H1 (cell line): Measurements from ENCODE around the gene APEH. TPM values are rescaled to one million over a fixed set of nuclear protein-coding genes. Genes with fewer than 3 reads are reported as not detected.

Source experiments
- CTCF ChIA-PET: fragments of 300-600 bp; sonication (Branson Sonifier 250); formaldehyde crosslinking; loops from one replicate; lab custom pipeline; 2021; ENCODE audit not compliant: partially characterized antibody; lab: Charles Lee
- POLR2A ChIA-PET: fragments of 300-600 bp; sonication (Branson Sonifier 250); formaldehyde crosslinking; loops from one replicate; lab custom pipeline; 2021; ENCODE audit warnings: inconsistent platforms; ENCODE audit not compliant: partially characterized antibody; lab: Charles Lee
- DNase-seq, 2 experiments: peaks; one replicate each; pipeline versions ENCODE4 v3.0.0 to v3.0.0-alpha.2; 2010 to 2022; ENCODE audit warnings: low spot score in 2 of 2, low read depth in 1 of 2, mixed read lengths in 1 of 2
- FAIRE-seq: peaks from 2 replicates; lab custom pipeline; 2011; peaks lifted over from hg19 to GRCh38; lab: Jason Lieb, UNC
- H2AFZ ChIP-seq: 2 replicates; pipeline ENCODE4 v1.8.1; 2012; ENCODE audit warnings: low read length, inconsistent platforms
- H2AK5ac ChIP-seq: 2 replicates; pipeline ENCODE4 v1.6.1; 2013; ENCODE audit warnings: low read depth, low read length
- H2BK120ac ChIP-seq: replicated peaks from 2 replicates; pipeline ENCODE3; 2013; ENCODE audit warnings: low read depth, low read length, inconsistent platforms
- H2BK12ac ChIP-seq: 2 replicates; pipeline ENCODE4 v1.6.1; 2013; ENCODE audit warnings: low read depth, low read length
- H2BK15ac ChIP-seq: 2 replicates; pipeline ENCODE4 v1.6.1; 2013; ENCODE audit warnings: low read length
- H2BK20ac ChIP-seq: 2 replicates; pipeline ENCODE4 v1.6.1; 2013; ENCODE audit warnings: low read length
- H2BK5ac ChIP-seq: 2 replicates; pipeline ENCODE4 v1.6.1; 2013; ENCODE audit warnings: low read depth, low read length
- H3K14ac ChIP-seq: 2 replicates; pipeline ENCODE4 v1.6.1; 2013; ENCODE audit warnings: inconsistent platforms; ENCODE audit not compliant: insufficient read length
- H3K18ac ChIP-seq: 2 replicates; pipeline ENCODE4 v1.6.1; 2013; ENCODE audit warnings: low read length; ENCODE audit errors: extremely low read depth
- H3K23ac ChIP-seq: 2 replicates; pipeline ENCODE4 v1.6.1; 2013; ENCODE audit warnings: inconsistent platforms; ENCODE audit not compliant: insufficient read length
- H3K23me2 ChIP-seq: 2 replicates; pipeline ENCODE4 v1.6.1; 2013; ENCODE audit warnings: low read depth, low read length
- H3K27ac ChIP-seq: 2 replicates; pipeline ENCODE4 v1.6.1; 2011; ENCODE audit warnings: low read depth, low read length, inconsistent platforms
- H3K27me3 ChIP-seq, 4 experiments: replicated peaks in 1 of 4; 1 replicate in 1 of 4; 2 replicates in 3 of 4; pipeline versions ENCODE4 v1.6.1 to v1.8.1; 2011 to 2013; ENCODE audit warnings: low read length in 3 of 4, mild to moderate bottlenecking in 3 of 4, inconsistent platforms in 2 of 4, mixed read lengths in 2 of 4, moderate library complexity in 1 of 4; ENCODE audit not compliant: control insufficient read depth in 3 of 4, insufficient read depth in 3 of 4; ENCODE audit errors: extremely low read depth in 1 of 4
- H3K36me3 ChIP-seq, 4 experiments: 2 replicates each; pipeline versions ENCODE4 v1.6.1 to v1.8.1; 2011 to 2013; ENCODE audit warnings: mild to moderate bottlenecking in 4 of 4, low read length in 3 of 4, moderate library complexity in 2 of 4, control low read depth in 1 of 4, inconsistent platforms in 1 of 4; ENCODE audit not compliant: insufficient read depth in 4 of 4, control insufficient read depth in 2 of 4
- H3K4ac ChIP-seq: replicated peaks from 2 replicates; pipeline ENCODE3; 2013; ENCODE audit warnings: low read length, low read depth, mixed read lengths, inconsistent platforms; ENCODE audit not compliant: insufficient read length
- H3K4me1 ChIP-seq, 4 experiments: replicated peaks in 1 of 4; 1 replicate in 1 of 4; 2 replicates in 3 of 4; pipeline versions ENCODE4 v1.6.1 to v1.8.1; 2011 to 2013; ENCODE audit warnings: low read length in 3 of 4, inconsistent platforms in 2 of 4, mixed read lengths in 1 of 4; ENCODE audit not compliant: insufficient read depth in 4 of 4, control insufficient read depth in 3 of 4
- H3K4me2 ChIP-seq, 2 experiments: 2 replicates each; pipeline versions ENCODE4 v1.6.1 to v1.8.1; 2011 to 2013; ENCODE audit warnings: low read depth in 2 of 2, low read length in 2 of 2, control low read depth in 1 of 2, inconsistent platforms in 1 of 2, mild to moderate bottlenecking in 1 of 2; ENCODE audit not compliant: insufficient read depth in 1 of 2
- H3K4me3 ChIP-seq, 4 experiments: fragments of 200-600, 300-600 bp in 1 of 4; sonication (generic), shearing (Covaris generic), sonication (Bioruptor Twin) in 1 of 4; 2 replicates each; pipeline versions ENCODE4 v1.5.1 to v1.8.1; 2011 to 2016; ENCODE audit warnings: low read length in 4 of 4, low read depth in 3 of 4, control low read depth in 2 of 4, inconsistent platforms in 2 of 4, mild to moderate bottlenecking in 2 of 4, mixed read lengths in 1 of 4, moderate library complexity in 1 of 4; ENCODE audit not compliant: insufficient read depth in 2 of 4; ENCODE audit errors: extremely low read depth in 1 of 4
- H3K56ac ChIP-seq: replicated peaks from 2 replicates; pipeline ENCODE3; 2013; ENCODE audit warnings: low read depth, mild to moderate bottlenecking, mixed read lengths, low read length, inconsistent platforms; ENCODE audit not compliant: insufficient read length
- H3K79me1 ChIP-seq: 2 replicates; pipeline ENCODE4 v1.6.1; 2013; ENCODE audit warnings: low read depth, low read length, control low read depth
- H3K79me2 ChIP-seq, 2 experiments: 2 replicates each; pipeline versions ENCODE4 v1.6.1 to v1.8.1; 2012 to 2013; ENCODE audit warnings: low read length in 2 of 2, mild to moderate bottlenecking in 2 of 2, inconsistent platforms in 1 of 2; ENCODE audit not compliant: insufficient read depth in 2 of 2, control insufficient read depth in 1 of 2
- H3K9ac ChIP-seq, 4 experiments: replicated peaks in 1 of 4; 1 replicate in 1 of 4; 2 replicates in 3 of 4; pipeline versions ENCODE4 v1.6.1 to v1.8.1; 2011 to 2013; ENCODE audit warnings: low read depth in 3 of 4, low read length in 3 of 4, control low read depth in 2 of 4, mild to moderate bottlenecking in 2 of 4, moderate library complexity in 2 of 4, inconsistent platforms in 1 of 4; ENCODE audit errors: extremely low read depth in 1 of 4
- H3K9me3 ChIP-seq, 2 experiments: 2 replicates each; pipeline versions ENCODE4 v1.6.1 to v1.8.1; 2012 to 2013; ENCODE audit warnings: mild to moderate bottlenecking in 2 of 2, moderate library complexity in 2 of 2, control low read depth in 1 of 2, inconsistent platforms in 1 of 2, low read depth in 1 of 2, low read length in 1 of 2, mixed read lengths in 1 of 2; ENCODE audit not compliant: insufficient read depth in 2 of 2
- H4K20me1 ChIP-seq, 2 experiments: replicated peaks in 1 of 2; 2 replicates each; pipeline versions ENCODE3 to v1.8.1; 2011 to 2013; ENCODE audit warnings: inconsistent platforms in 2 of 2, low read length in 2 of 2, mild to moderate bottlenecking in 1 of 2; ENCODE audit not compliant: insufficient read depth in 2 of 2, control insufficient read depth in 1 of 2
- H4K5ac ChIP-seq: 2 replicates; pipeline ENCODE4 v1.6.1; 2013; ENCODE audit warnings: low read length, low read depth, mixed read lengths, inconsistent platforms; ENCODE audit not compliant: insufficient read length
- H4K8ac ChIP-seq: 2 replicates; pipeline ENCODE4 v1.8.0; 2013; ENCODE audit warnings: mild to moderate bottlenecking, moderate library complexity, low read length, inconsistent platforms; ENCODE audit not compliant: insufficient read depth; ENCODE audit errors: extremely low read depth
- H4K91ac ChIP-seq: replicated peaks from 2 replicates; pipeline ENCODE3; 2013; ENCODE audit warnings: low read length, mixed read lengths, inconsistent platforms; ENCODE audit not compliant: insufficient read length
- E2F6 ChIP-seq: IDR thresholded peaks from 2 replicates; pipeline ENCODE4 v1.6.1; 2012; ENCODE audit warnings: inconsistent platforms
- KDM5A ChIP-seq: fragments of 200-600 bp; IDR thresholded peaks from 2 replicates; pipeline ENCODE4 v1.7.1; 2012; ENCODE audit warnings: mild to moderate bottlenecking, low read length, inconsistent platforms, mixed read lengths
- POLR2AphosphoS5 ChIP-seq: IDR thresholded peaks from 2 replicates; pipeline ENCODE4 v1.6.1; 2011; ENCODE audit warnings: low read depth, low read length
- YY1 ChIP-seq: IDR thresholded peaks from 2 replicates; pipeline ENCODE4 v1.6.1; 2011; ENCODE audit warnings: low read depth, mild to moderate bottlenecking, low read length
- WGBS, 2 experiments: shearing (Covaris generic) in 1 of 2; methylation state at CpG; one replicate each; pipeline versions ENCODE4 v1.1.6 to v1.1.7; 2013 to 2015; ENCODE audit warnings: low lambda C conversion rate in 2 of 2, mixed read lengths in 2 of 2, inconsistent platforms in 1 of 2, low coverage in 1 of 2, missing lambda C conversion rate in 1 of 2; ENCODE audit not compliant: insufficient replicate concordance in 2 of 2, insufficient coverage in 1 of 2, insufficient read length in 1 of 2; ENCODE audit errors: extremely low coverage in 1 of 2, missing lambda C conversion rate in 1 of 2; 5-methylcytosine and 5-hydroxymethylcytosine counted together
- polyA plus RNA-seq, 7 experiments: library from polyadenylated mRNA; depleted of rRNA in 3 of 7; stranded (reverse) in 5 of 7; unstranded in 2 of 7; fragments of >200 nt in 5 of 7; fragments of 200-250 nt in 2 of 7; gene quantifications; 1 replicate in 5 of 7; 2 replicates in 1 of 7; 4 replicates in 1 of 7; pipeline versions ENCODE4 v1.2.1 to v1.2.3, GENCODE V29; 2011 to 2013; ENCODE audit warnings: missing spikeins in 2 of 7, mixed read lengths in 2 of 7
- total RNA-seq: library from RNA; stranded (reverse); fragmentation: NEBNext Ultra II Directional; extraction: Animal tissue kit (Norgen Biotek cat#: 25700); gene quantifications from 2 replicates; pipeline ENCODE4 v1.2.1, GENCODE V29; 2021

APEH gene
- total and polyA plus RNA-seq, 2 of the 8 experiments (the other 6 are each of a cell fraction or from before 2014, with no cell fraction given): 222 to 260 TPM

- FAIRE-seq: no peak
- H4K5ac ChIP-seq: no peak overlapping the region
- H3K36me3 ChIP-seq: peaks cover 6 to 13% (median 8%) of the 10 kb centered on the region in 4 experiments; a peak in 6 of 8 replicates
- H4K91ac ChIP-seq: no peak overlapping the region
- no peaks in the 10 kb centered on the region for H3K9me3 ChIP-seq
- peaks cover 0 to 8% of the 10 kb centered on the region in 2 experiments; a peak in 1 of 4 replicates for H3K79me2 ChIP-seq
- H3K4me1 ChIP-seq: peaks cover 0 to 27% (median 15%) of the 10 kb centered on the region in 4 experiments; a peak in 6 of 7 replicates
- H4K20me1 ChIP-seq: peaks cover 7 to 24% of the 10 kb centered on the region in 2 experiments
- no peak for DNase-seq
- H2BK12ac ChIP-seq: no peak overlapping the region
- no peak overlapping the region for H2BK120ac ChIP-seq
- no peak overlapping the region for H3K18ac ChIP-seq
- no peak overlapping the region for H2BK15ac ChIP-seq
- TF ChIP-seq POLR2AphosphoS5: 0 out of 2 replicates have a peak, but pooled peaks have one; percentile 7
- no peak for TF ChIP-seq E2F6
- no peak for TF ChIP-seq KDM5A
- TF ChIP-seq YY1: no peak
- no peak overlapping the region; the same call in 1 of the 2 replicates for H4K8ac ChIP-seq
- H3K4ac ChIP-seq: no peak overlapping the region
- no peak overlapping the region for H2BK5ac ChIP-seq
- H2AK5ac ChIP-seq: no peak overlapping the region
- H3K56ac ChIP-seq: no peak overlapping the region
- WGBS, 2 experiments: 85% methylated on average over 6 of the region's 9 CpGs; no CpG with 5 or more reads in 1 of the 2 experiments
- peaks cover 5% of the 10 kb centered on the region; the same call in 1 of the 2 replicates for H3K79me1 ChIP-seq
- H3K23me2 ChIP-seq: peaks cover 16% of the 10 kb centered on the region; the same call in 1 of the 2 replicates
- ChIA-PET POLR2A (interaction anchor here (1.5 to 7.3 kb wide), 3 partner anchors 10 to 136 kb away, joined by 3 to 57 read pairs (median 41); no protein-coding TSS in a partner anchor), CTCF (interaction anchor here (7.8 kb wide), 1 partner anchor 19 kb away, joined by 127 read pairs; no protein-coding TSS in a partner anchor)
- H3K27me3 ChIP-seq: no peaks in the 10 kb centered on the region
- no peak overlapping the region for H2AFZ ChIP-seq
- no peak overlapping the region for H3K27ac ChIP-seq
- no peak overlapping the region for H3K4me3 ChIP-seq
- H3K9ac ChIP-seq: no peak overlapping the region
- H3K14ac ChIP-seq: no peak overlapping the region
- no peak overlapping the region for H3K23ac ChIP-seq
- H3K4me2 ChIP-seq: no peak overlapping the region
- no peak overlapping the region for H2BK20ac ChIP-seq
Observed at GRCh38 chr3:49721596-49721895, 47.4 kb downstream of the APEH start.
